ENCODE data around the gene CNTNAP2. TPM values are rescaled to one million over a fixed set of nuclear protein-coding genes. Genes with fewer than 3 reads are reported as not detected.

Gene CNTNAP2
- total and polyA plus RNA-seq, 2 of the 8 experiments (the other 6 are each of a cell fraction or from before 2014, with no cell fraction given): 27.9 to 71.0 TPM

GRCh38 chr7:148288592-148289151, 2172.1 kb downstream of the CNTNAP2 start:
- H3K4me1 ChIP-seq (replicated peaks in 1 of 4; ENCODE audit: control insufficient read depth in 3 of 4, insufficient read depth in 4 of 4, low read length in 3 of 4): peaks cover 0 to 7% (median 3%) of the 10 kb centered on the region in 4 experiments; a peak in 2 of 7 replicates
- H3K79me2 ChIP-seq (ENCODE audit: control insufficient read depth in 1 of 2, insufficient read depth in 2 of 2, low read length in 2 of 2): no peaks in the 10 kb centered on the region
- 100% methylated on average over 1 of the region's 1 CpG; no CpG with 5 or more reads in 1 of the 2 experiments for WGBS, 2 experiments (ENCODE audit: extremely low coverage in 1 of 2, insufficient coverage in 1 of 2, insufficient read length in 1 of 2, insufficient replicate concordance in 2 of 2, low coverage in 1 of 2, low lambda C conversion rate in 2 of 2, missing lambda C conversion rate in 1 of 2)
- DNase-seq (ENCODE audit: low read depth in 1 of 2, low spot score in 2 of 2): no peak
- H3K4me3 ChIP-seq (ENCODE audit: extremely low read depth in 1 of 4, insufficient read depth in 2 of 4, low read depth in 3 of 4, low read length in 4 of 4): no peak overlapping the region
- H3K4ac ChIP-seq (replicated peaks; ENCODE audit: insufficient read length, low read depth, low read length): no peak overlapping the region
- no peak overlapping the region for H4K8ac ChIP-seq (ENCODE audit: extremely low read depth, insufficient read depth, low read length)
- TF ChIP-seq NRF1 (IDR thresholded peaks at IDR 0.05; ENCODE audit: low read depth, low read length) (no peak), CHD2 (IDR thresholded peaks at IDR 0.05; ENCODE audit: low read length) (no peak), RAD21 (IDR thresholded peaks at IDR 0.05 in 1 of 2, conservative IDR thresholded peaks at IDR 0.05 in 1 of 2; ENCODE audit: low read depth in 2 of 2, low read length in 2 of 2) (no peak), KDM5A (IDR thresholded peaks at IDR 0.05; ENCODE audit: low read length) (no peak), TEAD4 (IDR thresholded peaks at IDR 0.05; ENCODE audit: low read depth, low read length) (no peak), MAFK (IDR thresholded peaks at IDR 0.05; ENCODE audit: low read depth, low read length) (no peak), EGR1 (IDR thresholded peaks at IDR 0.05; ENCODE audit: borderline replicate concordance, low read depth, low read length) (no peak), KDM4A (IDR thresholded peaks at IDR 0.05; ENCODE audit: low read depth, low read length, severe bottlenecking) (no peak), EP300 (IDR thresholded peaks at IDR 0.05; ENCODE audit: borderline replicate concordance in 1 of 2, low read depth in 2 of 2, low read length in 2 of 2) (no peak), SP1 (IDR thresholded peaks at IDR 0.05; ENCODE audit: low read depth, low read length) (no peak), POLR2A (IDR thresholded peaks at IDR 0.05; ENCODE audit: control extremely low read depth in 1 of 2, low read depth in 2 of 2, low read length in 2 of 2) (no peak)
- H3K56ac ChIP-seq (replicated peaks; ENCODE audit: insufficient read length, low read depth, low read length): no peak overlapping the region
- ChIA-PET POLR2A (ENCODE audit: partially characterized antibody) (no interaction called here), CTCF (ENCODE audit: partially characterized antibody) (interaction anchor here (0.6 to 1.3 kb wide), 3 partner anchors 8 to 160 kb away, joined by 3 to 4 read pairs (median 3); no protein-coding TSS in a partner anchor)
- no peaks in the 10 kb centered on the region for H4K20me1 ChIP-seq (replicated peaks in 1 of 2; ENCODE audit: control insufficient read depth in 1 of 2, insufficient read depth in 2 of 2, low read length in 2 of 2)
- no peaks in the 10 kb centered on the region for H3K23me2 ChIP-seq (ENCODE audit: low read depth, low read length)
- no peak overlapping the region for H3K23ac ChIP-seq (ENCODE audit: insufficient read length)
- H2BK12ac ChIP-seq (ENCODE audit: low read depth, low read length): no peak overlapping the region
- H3K4me2 ChIP-seq (ENCODE audit: insufficient read depth in 1 of 2, low read depth in 2 of 2, low read length in 2 of 2): no peak overlapping the region
- no peak overlapping the region for H2BK5ac ChIP-seq (ENCODE audit: low read depth, low read length)
- H3K14ac ChIP-seq (ENCODE audit: insufficient read length): no peak overlapping the region
- H2BK15ac ChIP-seq (ENCODE audit: low read length): no peak overlapping the region
- no peak overlapping the region for H2AFZ ChIP-seq (ENCODE audit: low read length)
- no peak overlapping the region for H2AK5ac ChIP-seq (ENCODE audit: low read depth, low read length)
- no peaks in the 10 kb centered on the region for H3K79me1 ChIP-seq (ENCODE audit: low read depth, low read length)
- H3K27me3 ChIP-seq (replicated peaks in 1 of 4; ENCODE audit: control insufficient read depth in 3 of 4, extremely low read depth in 1 of 4, insufficient read depth in 3 of 4, low read length in 3 of 4): no peaks in the 10 kb centered on the region
- H3K18ac ChIP-seq (ENCODE audit: extremely low read depth, low read length): no peak overlapping the region
- H2BK20ac ChIP-seq (ENCODE audit: low read length): no peak overlapping the region
- H3K9me3 ChIP-seq (ENCODE audit: insufficient read depth in 2 of 2, low read depth in 1 of 2, low read length in 1 of 2): no peaks in the 10 kb centered on the region
- no peak overlapping the region for H2BK120ac ChIP-seq (replicated peaks; ENCODE audit: low read depth, low read length)
- no peak overlapping the region for H3K27ac ChIP-seq (ENCODE audit: low read depth, low read length)
- no peak overlapping the region for H3K9ac ChIP-seq (replicated peaks in 1 of 4; ENCODE audit: extremely low read depth in 1 of 4, low read depth in 3 of 4, low read length in 3 of 4)
- no peak overlapping the region for H4K91ac ChIP-seq (replicated peaks; ENCODE audit: insufficient read length, low read length)
- H4K5ac ChIP-seq (ENCODE audit: insufficient read length, low read depth, low read length): no peak overlapping the region
- no peak for FAIRE-seq
- no peaks in the 10 kb centered on the region for H3K36me3 ChIP-seq (ENCODE audit: control insufficient read depth in 2 of 4, insufficient read depth in 4 of 4, low read length in 3 of 4)
